ENCODE results near the gene EPRS1.

- peak; percentile 64 for TF ChIP-seq CTCF (conservative IDR thresholded peaks at IDR 0.05)
- TF ChIP-seq EZH2 (IDR thresholded peaks at IDR 0.05; ENCODE audit: low read depth): no peak
Measured at GRCh38 chr1:220046052-220046930, at the start of gene EPRS1.
